GM18519 (cell line): ENCODE data around the gene FGF1.

ENCODE experiments used
- ATAC-seq: cut with Tn5 transposase; IDR thresholded peaks from one replicate; pipeline ENCODE4 v1.9.1; 2021; ENCODE audit warnings: mild to moderate bottlenecking, moderate library complexity; ENCODE audit not compliant: unreplicated experiment, low FRiP score

Gene FGF1

DNA sequence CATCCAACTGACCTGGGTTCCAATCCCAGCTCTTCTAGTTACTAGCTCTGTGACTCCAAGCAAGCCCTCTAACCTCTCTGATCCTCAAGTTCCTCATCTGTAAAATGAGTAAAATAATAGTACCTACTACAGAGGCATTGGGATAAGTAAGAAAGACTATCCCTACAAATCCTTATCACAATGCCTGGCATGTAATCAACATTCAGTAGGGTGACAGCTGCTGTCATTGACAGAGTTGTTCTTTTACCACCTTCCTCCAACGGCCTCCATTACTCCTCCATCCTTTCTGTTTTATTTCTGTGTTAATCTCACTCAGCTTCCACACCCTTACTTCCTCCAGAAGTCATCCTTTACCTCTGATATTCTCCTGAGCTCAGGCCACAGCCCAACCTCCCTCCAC lies 40.4 kb downstream of the FGF1 start:
- no peak for ATAC-seq

GRCh38 chr5:142644640-142645361 lies 41.1 kb downstream of the FGF1 start:
- no peak for ATAC-seq

GRCh38 chr5:142644127-142644526 lies 41.8 kb downstream of the FGF1 start:
- ATAC-seq, result no peak

DNA sequence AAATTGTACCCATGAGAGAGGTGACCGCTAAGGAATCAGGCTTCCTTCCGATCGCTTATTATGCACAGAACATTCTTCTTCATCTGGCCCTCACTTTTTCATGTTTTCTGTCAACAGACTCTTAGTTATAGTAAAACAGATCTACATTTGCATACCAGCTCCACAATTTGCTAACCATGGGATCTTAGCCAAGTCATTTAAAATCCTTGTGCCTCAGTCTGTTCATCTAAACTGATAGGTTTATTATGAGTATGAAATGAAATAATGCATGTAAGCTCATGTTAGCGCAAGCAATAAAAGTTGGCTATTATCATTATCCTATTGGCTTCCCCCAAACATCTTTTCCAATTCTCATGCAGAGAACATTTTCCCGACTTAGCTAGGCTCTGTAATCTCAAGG lies 42.3 kb downstream of the FGF1 start:
- ATAC-seq, result no peak

- no peak for ATAC-seq
Measured at GRCh38 chr5:142642427-142642826, 43.5 kb downstream of the FGF1 start.

DNA sequence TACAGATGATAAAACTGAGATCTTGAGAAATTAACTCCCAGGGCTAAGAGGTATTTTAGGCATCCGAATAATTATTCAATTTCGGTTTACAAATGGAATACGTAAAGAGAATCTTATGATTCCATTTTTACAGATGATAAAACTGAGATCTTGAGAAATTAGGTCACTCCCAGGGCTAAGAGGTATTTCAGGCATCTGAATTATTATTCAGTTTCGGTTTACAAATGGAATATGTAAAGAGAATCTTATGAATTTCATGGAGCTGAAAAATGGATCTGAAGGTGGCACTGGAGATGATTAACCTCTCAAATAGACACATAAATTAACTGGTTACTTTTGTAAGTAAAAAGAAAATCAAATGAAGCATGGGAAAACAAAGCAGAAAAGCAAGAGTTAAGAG lies 44.2 kb downstream of the FGF1 start:
- no peak for ATAC-seq

DNA sequence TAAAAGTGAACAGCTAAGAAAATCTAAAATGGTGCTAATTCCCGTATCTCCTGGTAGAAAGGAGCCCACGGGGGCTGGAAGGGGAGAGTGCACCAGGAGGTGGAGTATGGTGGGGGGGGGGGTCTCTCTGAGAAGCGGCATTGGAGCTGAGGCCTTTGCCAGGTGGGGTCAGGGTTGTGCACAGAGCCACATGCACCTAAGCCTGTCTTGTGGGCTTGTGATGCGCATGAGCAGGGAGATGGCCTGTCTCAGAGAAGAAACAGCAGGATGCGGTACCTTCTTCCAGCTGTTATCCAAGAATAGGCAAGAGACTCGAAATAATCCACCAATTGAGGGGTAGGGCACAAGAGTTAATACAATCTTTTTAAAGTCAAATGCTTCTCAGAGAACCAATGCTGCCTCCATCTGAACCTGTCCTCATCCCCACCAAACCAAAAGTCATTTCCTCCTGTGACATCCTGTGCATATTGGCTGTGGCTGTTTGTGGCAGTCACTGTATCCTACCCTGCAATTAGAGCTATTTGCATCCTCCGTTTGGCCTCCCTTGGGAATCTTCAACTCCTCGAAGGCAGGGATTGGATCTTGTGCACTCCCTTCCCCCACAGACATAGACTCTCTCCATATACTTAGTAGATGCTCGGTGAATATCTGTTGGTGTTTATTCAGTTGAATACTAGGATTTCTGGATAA lies 45.4 kb downstream of the FGF1 start:
- ATAC-seq, result no peak

GRCh38 chr5:142639455-142639854 lies 46.4 kb downstream of the FGF1 start:
- no peak for ATAC-seq

GRCh38 chr5:142637871-142638270 lies 48.0 kb downstream of the FGF1 start:
- no peak for ATAC-seq

GRCh38 chr5:142636698-142637324 lies 49.1 kb downstream of the FGF1 start:
- no peak for ATAC-seq

GRCh38 chr5:142636093-142636492 lies 49.8 kb downstream of the FGF1 start:
- no peak for ATAC-seq

- no peak for ATAC-seq
Measured at GRCh38 chr5:142634216-142635011, 51.5 kb downstream of the FGF1 start.

DNA sequence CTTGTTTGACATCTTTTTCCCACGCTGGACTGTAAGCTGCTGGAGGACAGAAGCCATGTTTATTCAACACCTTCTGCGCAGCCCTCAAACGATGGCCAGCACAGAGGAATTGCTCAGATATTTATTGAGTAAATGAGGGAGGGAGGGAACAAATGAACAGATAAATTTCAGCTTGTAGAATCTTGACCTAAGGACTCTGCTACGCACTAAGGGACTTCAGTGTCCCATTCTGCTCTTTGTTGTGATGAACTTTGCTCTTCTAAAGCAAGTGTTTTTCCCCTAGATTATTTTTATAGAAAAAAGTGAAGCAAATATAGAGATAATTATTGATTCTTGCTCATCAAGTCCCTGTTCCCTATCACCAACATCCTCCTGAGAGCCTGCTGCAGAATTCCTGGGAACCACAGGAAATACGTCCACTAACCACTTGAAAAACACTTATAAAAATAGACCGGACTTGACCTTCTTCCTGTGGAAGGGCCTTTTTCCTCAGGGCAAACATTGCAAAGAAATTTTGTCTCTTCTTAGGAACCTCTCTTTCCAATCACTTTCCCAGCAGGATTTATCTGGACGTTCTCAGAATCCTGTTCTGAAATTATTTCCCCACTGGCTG lies 54.9 kb downstream of the FGF1 start:
- ATAC-seq, result no peak

DNA sequence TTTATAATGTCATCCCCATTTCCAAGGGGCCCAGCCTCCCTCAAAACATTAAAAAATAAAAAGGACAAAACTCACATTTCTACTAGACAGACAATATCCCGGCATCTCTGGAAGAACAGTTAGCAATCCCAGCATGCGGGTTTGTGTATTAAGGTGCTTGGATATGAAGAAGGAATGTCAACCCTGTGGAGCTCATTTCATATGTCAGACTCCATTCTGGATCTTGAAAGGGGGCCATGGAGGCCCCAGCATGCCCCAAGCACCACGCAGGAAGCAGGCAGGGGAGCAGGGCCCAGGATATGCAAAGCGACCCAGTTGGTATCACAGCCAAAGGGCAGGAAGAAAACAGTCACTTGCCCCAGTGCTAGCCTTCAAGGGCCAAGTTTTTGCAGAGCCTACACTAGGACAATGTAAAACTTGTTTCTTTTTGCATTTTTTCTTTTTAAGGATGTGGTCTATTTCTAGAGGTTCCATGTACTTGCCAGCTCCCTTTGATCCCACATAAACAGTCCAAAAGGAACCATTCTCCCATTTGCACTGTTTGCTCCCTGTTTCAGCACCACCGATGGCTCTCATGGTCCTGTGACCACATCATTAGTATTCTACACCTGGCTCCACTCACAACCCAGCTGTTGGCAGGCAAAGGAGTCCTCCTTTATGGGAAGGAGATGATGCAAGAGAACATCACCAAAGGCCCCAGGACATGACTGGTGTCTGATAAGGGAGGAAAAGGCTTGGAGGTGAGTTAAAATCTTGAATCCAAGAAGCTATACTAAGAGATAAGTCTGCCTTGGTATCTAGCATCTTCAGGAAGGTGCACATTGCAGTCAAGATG lies 58.3 kb downstream of the FGF1 start:
- no peak for ATAC-seq

DNA sequence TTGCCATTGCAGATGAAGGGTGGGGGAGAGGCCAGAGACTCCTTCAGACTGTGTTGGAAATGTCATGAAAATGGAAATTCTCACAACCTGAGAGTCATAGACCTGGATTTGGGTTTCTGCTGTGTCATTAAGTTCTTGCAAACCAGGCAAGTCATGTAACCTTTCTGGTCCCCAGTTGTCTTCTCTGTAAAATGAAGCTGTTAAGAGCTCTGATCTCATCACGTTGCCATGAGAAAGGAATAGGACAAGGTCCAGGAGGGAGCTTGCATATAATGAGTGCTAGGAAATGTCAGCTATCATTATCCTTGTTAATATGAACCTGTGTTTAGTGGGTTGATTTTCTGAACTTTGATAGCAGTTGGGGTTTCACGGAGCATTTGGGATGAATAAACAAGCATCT lies 59.1 kb downstream of the FGF1 start:
- no peak for ATAC-seq

GRCh38 chr5:142626099-142626498 lies 59.8 kb downstream of the FGF1 start:
- no peak for ATAC-seq

DNA sequence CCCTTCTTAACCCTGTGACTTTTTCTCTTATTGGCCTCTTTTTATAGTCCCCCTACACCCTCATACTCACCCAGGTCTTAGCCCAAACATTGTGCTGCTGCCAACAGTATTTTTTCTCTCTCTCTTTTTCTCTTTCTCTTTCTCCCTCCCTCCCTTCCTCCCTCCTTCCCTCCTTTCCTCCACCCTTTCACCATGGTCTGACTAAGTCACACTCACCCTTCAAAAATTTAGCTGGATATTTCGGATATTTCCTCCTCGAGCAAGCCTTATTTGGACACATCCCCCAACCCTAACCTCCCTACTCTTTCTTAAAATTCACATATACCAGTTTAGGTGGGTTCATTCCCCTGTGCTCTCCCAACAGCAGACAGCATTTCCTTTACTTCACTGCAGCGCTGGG lies 64.7 kb downstream of the FGF1 start:
- ATAC-seq, result no peak

DNA sequence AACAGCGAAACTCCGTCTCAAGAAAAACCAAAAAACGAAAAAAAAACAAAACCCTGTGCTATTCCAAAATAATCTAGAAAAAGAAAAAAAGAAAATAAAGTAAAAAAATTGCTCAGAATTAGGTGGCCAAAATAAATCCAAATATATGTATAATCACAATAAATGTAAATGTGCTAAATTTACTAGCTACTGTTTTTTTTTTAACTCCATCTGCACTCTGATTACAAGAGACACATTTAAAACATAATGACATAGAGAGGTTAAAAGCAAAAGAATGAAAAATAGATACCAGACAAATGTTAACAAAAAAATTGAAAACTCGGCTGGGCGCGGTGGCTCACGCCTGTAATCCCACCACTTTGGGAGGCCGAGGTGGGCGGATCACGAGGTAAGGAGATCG lies 66.1 kb downstream of the FGF1 start:
- no peak for ATAC-seq

DNA sequence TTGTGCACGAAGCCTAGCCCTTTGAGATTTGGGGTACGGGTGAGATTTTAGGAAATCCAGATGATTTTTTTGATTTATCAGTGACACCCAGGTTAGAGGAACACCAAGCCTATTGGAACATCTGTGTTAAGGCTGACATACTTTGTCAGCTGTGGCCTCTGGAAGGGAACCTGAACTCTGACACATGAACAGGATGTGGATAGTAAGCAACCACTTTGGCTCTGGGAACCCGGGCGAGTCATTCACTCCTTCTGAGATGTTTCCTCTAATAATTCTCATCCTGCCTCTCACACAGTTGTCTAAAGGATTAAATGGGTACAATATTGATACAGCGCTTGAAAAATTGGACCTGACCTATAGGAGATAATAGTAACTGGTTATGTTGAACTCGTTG lies 67.8 kb downstream of the FGF1 start:
- ATAC-seq, result no peak
